ENCODE measurements around the gene NEK3.
"Not testable (repeated sequence)": the region's sequence is repeated elsewhere in the genome, so short reads cannot be mapped to it uniquely, and the experiment has no call there.

NEK3 gene

DNA sequence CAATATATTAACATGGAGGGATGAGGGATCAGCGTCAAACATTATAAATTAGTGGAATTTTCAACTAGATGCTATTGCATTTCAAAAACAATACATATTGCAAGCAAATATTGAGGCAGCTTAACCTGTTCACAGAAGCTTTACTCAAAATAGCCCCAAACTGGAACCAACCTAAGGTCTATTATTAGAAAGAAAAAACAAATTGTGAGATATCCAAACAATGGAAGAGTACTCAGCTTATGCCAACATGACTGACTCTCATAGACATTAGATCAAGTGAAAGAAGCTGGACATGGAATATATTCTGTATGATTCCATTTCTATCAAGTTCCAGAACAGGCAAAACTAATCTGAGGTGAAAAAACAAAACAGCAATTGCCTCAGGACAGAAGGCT is 27.6 kb upstream of the NEK3 start:
- no peak overlapping the region for H3K27ac ChIP-seq
- TF ChIP-seq ZFX (IDR thresholded peaks at IDR 0.05; ENCODE audit: borderline replicate concordance), result no peak
- TF ChIP-seq, protein P1, sequence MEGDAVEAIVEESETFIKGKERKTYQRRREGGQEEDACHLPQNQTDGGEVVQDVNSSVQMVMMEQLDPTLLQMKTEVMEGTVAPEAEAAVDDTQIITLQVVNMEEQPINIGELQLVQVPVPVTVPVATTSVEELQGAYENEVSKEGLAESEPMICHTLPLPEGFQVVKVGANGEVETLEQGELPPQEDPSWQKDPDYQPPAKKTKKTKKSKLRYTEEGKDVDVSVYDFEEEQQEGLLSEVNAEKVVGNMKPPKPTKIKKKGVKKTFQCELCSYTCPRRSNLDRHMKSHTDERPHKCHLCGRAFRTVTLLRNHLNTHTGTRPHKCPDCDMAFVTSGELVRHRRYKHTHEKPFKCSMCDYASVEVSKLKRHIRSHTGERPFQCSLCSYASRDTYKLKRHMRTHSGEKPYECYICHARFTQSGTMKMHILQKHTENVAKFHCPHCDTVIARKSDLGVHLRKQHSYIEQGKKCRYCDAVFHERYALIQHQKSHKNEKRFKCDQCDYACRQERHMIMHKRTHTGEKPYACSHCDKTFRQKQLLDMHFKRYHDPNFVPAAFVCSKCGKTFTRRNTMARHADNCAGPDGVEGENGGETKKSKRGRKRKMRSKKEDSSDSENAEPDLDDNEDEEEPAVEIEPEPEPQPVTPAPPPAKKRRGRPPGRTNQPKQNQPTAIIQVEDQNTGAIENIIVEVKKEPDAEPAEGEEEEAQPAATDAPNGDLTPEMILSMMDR (IDR thresholded peaks at IDR 0.05), result no peak

DNA sequence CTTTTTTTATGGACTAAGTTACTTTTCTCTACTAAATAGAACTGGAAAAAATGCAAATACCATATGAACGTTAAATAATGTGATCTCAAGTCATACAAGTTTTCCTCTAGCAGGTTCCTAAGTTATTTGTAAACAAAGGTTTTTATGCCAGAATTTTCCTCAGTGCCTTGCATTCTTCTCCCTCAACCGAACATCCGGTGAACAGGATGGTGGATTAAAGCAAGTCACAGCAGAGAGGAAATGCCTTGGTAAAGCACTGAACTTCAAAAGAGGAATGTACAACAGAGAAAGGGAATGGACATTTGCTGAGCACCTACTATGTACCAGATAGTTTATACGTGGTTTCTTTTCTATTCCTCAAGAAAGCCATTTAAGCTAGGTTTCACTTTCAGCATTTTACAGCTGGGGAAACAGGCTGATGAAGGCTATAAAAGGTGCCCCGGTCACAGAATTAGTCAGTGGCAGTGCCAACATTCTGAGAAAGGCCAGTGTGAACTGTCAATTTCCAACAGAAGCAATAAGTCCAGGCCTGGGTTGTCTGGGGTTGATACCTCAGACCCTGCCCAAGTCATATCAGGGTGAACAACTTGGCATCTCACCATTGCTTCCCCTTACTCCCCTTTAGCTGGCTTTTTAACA is 22.0 kb upstream of the NEK3 start:
- not testable (repeated sequence) for H3K27ac ChIP-seq

DNA sequence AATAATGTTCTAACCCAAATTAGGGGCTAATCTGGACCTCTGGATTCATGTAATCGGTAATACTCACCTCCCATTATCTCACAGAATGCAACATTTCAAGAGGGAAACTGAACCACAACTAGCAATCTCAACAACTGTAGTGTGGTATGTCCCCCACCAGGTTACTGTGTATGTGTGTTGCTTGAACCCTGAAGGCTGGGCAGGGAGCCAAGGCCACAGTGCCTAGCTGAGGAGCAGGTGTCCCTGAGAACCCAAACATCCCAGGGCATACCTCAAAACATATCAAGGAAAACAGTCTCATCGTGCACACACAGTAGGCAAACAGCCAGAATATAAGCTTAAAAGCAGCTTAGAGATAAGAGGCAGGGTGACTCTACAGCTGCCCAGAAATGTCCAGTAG is 20.5 kb upstream of the NEK3 start:
- no peak overlapping the region for H3K27ac ChIP-seq
- TF ChIP-seq, protein P1 (IDR thresholded peaks at IDR 0.05), result no peak
- TF ChIP-seq ZFX (IDR thresholded peaks at IDR 0.05; ENCODE audit: borderline replicate concordance), result no peak

DNA sequence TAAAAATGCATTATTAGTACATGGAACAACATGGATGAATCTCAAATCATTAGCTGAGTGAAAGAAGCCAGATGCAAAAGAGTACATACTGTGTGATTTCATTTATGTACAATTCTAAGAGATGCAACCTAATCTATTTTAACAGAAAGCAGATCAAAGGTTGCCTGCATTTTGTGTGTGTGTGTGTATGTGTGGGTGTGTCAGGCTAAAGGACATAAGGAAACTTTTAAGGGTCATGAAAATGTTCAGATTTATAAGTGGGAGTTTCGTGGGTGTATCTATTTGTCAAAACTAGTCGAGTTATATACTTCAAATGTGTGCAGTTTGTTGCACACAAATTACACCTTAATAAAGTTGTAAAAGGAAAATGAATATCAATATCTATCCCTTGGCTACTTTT is 17.9 kb upstream of the NEK3 start:
- H3K27ac ChIP-seq, result no peak overlapping the region
- no peak for TF ChIP-seq ZFX (IDR thresholded peaks at IDR 0.05; ENCODE audit: borderline replicate concordance)
- TF ChIP-seq, protein P1 (IDR thresholded peaks at IDR 0.05), result no peak

DNA sequence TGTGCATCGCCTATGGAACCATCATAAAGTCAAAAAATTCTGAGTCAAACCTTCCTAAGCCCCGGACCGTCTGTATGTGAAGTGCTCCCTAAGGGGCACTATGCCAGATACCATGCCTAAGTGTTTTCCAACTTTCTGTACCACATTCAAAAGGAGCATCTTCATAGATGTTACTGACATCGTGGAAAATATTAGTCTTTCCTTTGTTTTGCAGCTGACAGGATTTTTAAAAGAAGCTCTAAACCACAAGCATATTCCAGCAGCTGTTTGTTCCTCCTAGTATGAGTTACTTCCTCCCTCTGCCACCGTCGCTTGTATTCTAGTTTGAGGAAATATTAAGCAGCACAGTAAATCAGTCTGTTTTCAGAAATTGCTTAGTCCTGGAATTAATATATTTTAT is 14.6 kb upstream of the NEK3 start:
- H3K27ac ChIP-seq, result not testable (repeated sequence)

DNA sequence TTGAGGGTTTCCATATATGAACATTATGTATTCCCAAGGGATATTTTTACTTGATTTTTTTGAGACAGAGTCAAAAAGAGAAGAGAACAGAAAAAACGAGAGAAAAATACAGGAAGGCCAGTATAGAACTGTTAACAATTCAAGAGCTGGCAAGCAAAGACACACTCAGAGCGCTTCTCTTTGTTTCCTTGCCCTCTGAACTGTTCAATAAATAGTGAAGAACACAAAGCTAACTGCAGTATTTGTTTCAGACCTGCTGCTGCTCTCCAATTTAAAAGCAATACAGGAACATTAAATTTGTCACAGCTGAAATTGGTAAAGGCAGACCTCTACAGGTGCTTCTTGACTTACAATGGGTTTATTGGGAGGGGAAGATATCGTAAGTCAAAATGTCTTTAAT is 14.0 kb upstream of the NEK3 start:
- TF ChIP-seq, protein P1 (IDR thresholded peaks at IDR 0.05), result no peak
- TF ChIP-seq ZFX (IDR thresholded peaks at IDR 0.05; ENCODE audit: borderline replicate concordance), result no peak
- H3K27ac ChIP-seq, result no peak overlapping the region

DNA sequence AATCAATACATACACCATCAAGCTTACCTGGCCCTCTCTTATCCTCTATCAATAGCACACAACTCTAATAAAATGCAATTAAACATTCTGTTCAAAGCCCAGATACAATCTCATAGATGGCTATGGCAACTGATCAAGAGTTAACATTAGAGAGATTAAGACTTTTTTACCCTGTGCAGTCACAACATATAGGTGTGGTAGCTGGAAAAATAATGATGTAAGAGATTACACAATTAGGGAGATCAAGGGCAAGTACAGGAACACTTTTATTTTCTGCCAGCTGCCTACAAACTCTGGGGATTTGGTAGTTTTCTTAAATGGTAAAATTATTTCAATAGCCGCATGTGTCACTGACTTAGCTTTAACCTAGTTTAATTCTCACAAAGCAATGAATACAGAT is 12.3 kb upstream of the NEK3 start:
- H3K27ac ChIP-seq, result not testable (repeated sequence)

DNA sequence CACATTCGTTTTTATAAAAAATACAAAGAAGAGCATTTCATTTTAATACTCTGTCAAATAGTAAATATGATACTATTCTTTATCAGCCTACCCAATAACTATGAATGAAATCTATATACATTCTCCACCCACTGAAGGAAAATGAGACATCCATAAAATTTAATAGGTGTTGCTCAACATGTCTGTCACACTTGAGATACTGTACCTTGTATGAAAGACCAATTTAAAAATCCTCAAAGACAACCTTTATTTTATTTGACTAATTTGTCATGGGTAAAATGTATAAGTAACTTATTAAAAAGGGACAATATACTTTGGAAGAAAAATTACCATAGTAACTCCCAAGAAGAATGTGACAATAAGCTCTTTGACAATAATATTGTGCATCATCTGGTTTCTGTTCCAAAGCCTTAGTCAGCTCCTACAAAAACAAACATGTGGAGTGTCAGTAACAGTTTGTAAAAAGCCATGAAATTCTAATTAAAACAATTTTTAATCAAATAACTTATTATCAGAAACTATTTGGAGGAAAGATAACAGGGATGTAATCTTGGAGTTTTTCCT is 11.5 kb upstream of the NEK3 start:
- not testable (repeated sequence) for H3K27ac ChIP-seq

DNA sequence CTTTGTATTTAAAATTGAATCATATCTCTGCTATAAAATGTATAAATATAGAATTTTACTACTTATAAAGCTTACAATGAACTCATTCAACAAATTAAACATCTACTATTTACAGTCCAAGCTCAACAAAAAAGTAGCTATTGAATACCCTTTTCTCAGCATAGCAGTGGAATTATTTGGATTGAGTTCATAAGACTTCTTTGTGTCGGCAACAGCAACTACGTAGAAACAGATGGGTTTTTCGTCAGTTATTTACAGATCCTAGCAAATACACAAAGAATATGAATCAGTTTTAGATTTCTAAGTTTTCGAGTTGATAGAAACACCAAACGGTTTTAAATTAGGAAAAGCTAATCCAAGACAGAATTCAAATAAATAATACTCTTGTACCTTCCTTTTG is 10.4 kb upstream of the NEK3 start:
- TF ChIP-seq, protein P1 (IDR thresholded peaks at IDR 0.05), result no peak
- no peak for TF ChIP-seq ZFX (IDR thresholded peaks at IDR 0.05; ENCODE audit: borderline replicate concordance)

More for the DNA sequence above, 10.4 kb upstream of the NEK3 start:
- no peak overlapping the region for H3K27ac ChIP-seq

Measured in 22Rv1 (cell line).